Skin of body (tissue), 2 donors: ENCODE data around the gene CAPRIN1. TPM values are rescaled to one million over a fixed set of nuclear protein-coding genes. Genes with fewer than 3 reads are reported as not detected.
"Not testable (repeated sequence)": the region's sequence is repeated elsewhere in the genome, so short reads cannot be mapped to it uniquely, and the experiment has no call there.

Experiments
- DNase-seq: peaks from one replicate; lab custom pipeline; 2025; lab: John Stamatoyannopoulos, UW
- total RNA-seq: library from RNA; depleted of rRNA; stranded (reverse); fragments of >200 nt; gene quantifications from one replicate; pipeline ENCODE4 v1.2.3, GENCODE V29; 2014

CAPRIN1 gene
- total RNA-seq, 1 donor from 2014 or later, result 162 TPM

DNA sequence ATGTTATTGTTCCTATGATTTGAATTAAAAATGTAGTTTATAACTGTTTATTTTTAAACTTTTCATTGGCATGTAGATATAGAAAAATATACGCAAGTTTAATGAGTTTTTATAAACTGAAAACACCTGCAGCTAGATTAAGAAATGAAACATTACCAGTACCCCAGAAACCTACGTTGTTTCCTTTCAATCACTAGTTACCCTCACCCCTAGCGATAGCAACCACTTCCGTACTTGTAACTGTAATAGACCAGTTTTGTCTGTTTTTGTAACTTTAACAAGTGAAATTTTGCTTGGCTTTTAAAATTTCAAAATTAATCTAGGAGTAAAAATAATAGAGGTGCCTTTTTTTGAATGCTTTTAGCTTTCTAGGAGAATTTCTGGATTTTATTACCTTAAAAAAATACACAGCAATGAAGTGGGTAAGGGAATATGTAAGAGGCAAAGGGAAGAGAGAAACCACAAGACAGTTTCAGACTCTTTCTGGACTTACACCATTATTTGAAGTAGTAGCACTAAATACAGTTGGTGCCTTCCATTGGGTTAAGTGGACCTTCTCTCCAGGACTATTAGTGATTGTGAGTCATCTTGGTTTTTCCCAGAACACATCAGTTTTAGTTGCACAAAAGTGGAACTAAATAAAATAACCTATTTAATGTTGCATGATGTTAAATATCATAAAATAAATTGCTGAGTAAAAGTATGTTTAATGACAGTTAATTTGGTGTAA is 35.2 kb downstream of the CAPRIN1 start:
- no peak for DNase-seq

DNA sequence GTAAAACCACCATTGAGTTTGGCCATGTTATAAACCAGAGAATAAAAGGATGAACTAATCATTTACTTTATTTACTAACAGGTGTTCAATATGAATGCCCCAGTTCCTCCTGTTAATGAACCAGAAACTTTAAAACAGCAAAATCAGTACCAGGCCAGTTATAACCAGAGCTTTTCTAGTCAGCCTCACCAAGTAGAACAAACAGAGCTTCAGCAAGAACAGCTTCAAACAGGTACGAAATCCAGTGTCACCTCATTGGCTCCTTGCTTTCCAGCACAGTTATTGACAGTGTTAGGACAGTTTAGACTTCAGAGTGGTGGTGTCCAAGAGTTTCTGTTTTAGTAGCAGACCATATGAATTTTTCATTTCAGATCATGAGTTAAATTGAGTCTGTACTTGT is 40.3 kb downstream of the CAPRIN1 start:
- DNase-seq, result no peak

DNA sequence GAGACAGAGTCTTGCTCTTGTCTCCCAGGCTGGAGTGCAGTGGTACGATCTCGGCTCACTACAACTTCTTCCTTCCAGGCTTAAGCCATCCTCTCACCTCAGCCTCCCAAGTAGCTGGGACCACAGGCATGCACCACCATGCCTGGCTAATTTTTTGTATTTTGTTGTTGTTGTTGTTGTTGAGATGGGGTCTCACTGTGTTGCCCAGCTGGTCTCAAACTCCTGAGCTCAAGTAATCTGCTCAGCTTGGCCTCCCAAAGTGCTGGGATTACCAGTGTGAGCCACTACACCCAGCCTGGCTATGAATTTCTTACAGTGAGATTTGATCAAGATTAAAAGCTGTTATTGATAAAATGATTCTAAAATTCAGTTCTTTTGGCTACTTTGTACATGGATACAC is 43.4 kb downstream of the CAPRIN1 start:
- not testable (repeated sequence) for DNase-seq

DNA sequence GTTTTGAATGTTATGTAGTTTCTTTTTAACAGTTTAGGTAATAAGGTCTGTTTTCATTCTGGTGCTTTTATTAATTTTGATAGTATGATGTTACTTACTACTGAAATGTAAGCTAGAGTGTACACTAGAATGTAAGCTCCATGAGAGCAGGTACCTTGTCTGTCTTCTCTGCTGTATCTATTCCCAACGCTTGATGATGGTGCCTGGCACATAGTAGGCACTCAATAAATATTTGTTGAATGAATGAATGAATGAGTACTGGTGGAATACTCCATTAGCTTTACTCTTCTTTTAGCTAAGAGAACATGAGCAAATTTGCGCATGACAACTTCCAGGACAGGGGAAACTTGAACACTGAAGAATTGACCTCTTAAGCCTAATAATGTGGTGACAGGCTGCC is 47.3 kb downstream of the CAPRIN1 start:
- DNase-seq, result no peak

DNA sequence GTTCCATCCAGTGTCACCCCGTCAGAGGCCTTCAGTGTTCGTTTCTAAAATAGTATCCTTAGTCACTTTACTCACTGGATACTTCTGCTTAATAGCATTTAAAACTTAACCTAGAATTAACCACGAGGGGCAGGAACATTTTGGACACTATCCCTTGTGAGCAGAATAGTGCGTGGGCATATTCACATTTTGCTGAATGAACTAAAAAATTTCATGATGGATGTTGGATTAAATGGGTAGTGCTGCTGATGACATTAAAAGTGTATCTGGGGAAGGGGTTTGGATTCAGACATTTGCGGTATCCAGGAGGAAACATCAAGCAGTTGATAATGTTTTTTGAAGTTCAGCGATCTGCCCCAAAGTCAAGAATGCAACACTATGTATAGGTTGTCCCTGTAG is 53.1 kb downstream of the CAPRIN1 start:
- DNase-seq, result peak; percentile 48

DNA sequence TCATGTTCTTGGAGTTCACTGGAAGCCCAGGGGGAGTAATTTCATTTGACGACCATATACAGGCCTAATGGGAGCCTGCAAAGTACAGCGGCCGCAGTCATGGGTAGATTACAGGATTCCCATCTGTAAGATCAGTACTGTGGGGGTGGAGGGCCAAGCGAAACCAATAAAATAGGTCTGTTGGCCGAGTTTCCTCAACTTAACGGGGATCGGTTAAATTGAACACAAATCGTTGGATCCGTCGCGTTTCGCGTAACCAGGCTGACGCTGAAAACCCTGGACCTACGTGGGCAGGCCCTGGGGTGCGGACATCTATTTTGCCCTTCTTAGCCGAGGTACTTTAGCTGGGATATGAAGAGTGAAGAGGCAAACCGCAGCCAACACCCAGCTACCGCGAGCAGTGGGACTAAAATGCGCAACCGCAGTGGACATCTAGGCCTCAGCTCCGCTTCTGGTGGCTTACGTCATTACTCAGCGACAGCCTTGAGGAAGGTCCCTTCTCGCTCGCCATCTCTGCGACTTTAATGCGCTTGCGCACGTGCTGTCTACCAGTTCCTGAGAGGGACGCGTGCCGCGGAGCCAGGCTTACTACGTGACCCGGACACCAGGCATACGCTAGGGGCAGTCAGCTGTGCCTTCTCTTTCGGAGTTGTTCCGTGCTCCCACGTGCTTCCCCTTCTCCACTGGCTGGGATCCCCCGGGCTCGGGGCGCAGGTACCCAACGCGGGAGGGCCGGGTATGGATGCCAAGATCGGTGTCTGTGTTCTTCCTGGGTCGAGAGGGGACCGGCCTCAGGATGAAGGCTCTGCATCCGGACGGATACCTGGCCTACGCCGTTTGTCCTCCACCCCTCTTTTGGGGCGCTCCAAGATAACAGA is 53.8 kb downstream of the CAPRIN1 start, which contains the start of gene NAT10:
Gene NAT10, plus strand, starts transcription at position 551 of the 878 bp plus-strand sequence. CDS start 2,597 bp downstream, outside the sequence.
- DNase-seq, result peak; percentile 99

DNA sequence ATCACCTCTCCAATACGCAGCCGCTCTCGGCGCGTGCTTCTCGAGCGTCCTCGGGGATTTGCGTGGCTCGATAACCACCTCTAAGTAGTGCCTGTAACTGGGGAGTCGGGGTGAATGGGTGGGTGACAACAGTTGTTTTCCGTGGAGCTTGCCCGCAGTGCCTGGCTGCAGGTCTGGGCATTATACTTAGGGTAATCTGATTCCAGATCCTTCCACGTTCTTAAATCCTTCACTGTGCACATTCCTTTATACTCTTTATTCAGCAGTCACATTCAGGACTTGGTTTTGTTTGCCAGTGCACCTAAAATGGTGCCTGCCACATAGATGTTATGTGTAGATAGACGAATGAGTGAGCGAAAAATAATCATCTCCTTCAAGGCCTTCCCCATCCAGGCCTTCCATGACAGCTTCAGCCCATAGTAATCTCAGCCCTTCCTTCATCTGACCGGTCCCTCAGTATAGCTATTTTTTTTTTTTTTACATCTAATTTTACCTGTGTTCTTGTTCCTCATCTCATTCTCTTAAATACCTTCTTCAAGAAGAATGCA is 54.5 kb downstream of the CAPRIN1 start:
- no peak for DNase-seq

DNA sequence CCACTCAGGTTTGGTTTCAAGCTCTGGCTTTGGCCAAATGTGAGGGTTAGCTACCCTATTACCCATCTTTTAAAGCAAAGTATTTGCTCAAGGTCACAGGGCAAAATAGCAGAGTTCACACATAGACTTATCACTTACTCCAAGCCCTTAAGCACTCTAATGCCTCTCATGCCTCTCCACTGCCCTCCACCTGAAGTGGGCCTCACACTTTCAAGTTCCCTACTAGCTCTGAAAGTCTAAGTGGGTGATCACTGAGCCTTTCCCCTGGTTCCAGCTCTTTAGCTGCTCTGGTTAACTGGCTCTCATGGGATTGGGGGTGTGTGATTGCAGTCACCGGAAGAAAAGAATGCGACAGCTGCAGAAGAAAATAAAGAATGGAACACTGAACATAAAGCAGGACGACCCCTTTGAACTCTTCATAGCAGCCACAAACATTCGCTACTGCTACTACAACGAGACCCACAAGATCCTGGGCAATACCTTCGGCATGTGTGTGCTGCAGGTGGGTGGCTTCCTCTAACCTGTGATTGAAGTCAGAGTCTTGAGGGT is 60.3 kb downstream of the CAPRIN1 start:
- no peak for DNase-seq

DNA sequence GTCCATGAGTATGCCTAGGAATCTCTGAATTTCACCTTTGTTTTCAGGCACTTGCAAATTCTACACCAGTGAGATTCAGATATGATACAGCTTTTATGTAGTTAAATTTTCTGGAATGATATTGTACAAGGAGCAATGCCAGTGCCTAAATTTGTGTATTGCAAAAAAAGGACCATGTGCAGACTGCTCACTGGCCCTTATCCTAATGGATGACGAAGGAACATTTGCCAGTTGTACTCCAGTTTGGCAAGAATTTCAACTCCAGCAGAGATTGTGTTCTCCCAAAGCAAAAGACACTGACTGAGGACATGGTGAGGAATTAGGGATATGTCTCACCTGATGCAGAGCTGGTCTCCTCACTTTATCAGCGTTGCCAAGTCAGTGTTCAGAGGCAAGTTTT is 62.5 kb downstream of the CAPRIN1 start:
- no peak for DNase-seq

DNA sequence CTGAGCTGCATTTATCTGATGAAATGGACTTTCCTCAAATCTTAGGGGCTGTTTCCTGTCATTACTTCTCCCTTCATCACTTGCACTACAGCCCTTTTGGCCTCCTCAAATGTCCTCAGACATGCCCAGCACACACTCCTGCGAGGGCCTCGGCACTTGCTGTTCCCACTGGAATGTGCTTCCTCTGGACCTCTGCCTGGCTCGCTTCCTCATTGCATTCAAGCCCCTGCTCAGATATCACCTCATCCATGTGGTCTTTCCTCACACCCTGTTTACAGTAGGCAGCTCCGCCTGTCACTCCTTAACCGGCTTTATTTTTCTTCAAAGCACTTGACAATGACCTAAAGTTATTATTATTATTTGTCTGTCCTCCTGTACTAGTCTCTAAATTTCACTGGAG is 62.9 kb downstream of the CAPRIN1 start:
- no peak for DNase-seq

DNA sequence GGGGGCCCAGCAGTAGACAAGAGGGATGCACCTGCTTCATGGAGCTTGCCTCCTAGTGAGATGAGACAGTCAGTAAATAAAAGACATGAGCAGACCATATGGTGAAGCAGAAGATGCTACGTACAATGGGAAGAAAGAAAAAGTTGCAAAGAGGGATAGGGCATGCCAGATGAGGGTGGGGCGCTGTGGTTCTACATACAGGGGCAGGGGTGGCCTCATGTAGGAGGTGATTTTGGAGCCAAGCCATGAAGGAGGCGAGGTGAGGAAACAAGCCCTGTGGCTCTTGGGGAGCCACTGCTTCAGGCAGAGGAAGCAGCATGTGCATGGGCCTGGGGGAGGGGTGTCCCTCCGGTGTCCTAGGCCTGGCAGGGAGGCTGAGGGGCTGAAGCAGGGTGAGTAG is 69.1 kb downstream of the CAPRIN1 start:
- no peak for DNase-seq

DNA sequence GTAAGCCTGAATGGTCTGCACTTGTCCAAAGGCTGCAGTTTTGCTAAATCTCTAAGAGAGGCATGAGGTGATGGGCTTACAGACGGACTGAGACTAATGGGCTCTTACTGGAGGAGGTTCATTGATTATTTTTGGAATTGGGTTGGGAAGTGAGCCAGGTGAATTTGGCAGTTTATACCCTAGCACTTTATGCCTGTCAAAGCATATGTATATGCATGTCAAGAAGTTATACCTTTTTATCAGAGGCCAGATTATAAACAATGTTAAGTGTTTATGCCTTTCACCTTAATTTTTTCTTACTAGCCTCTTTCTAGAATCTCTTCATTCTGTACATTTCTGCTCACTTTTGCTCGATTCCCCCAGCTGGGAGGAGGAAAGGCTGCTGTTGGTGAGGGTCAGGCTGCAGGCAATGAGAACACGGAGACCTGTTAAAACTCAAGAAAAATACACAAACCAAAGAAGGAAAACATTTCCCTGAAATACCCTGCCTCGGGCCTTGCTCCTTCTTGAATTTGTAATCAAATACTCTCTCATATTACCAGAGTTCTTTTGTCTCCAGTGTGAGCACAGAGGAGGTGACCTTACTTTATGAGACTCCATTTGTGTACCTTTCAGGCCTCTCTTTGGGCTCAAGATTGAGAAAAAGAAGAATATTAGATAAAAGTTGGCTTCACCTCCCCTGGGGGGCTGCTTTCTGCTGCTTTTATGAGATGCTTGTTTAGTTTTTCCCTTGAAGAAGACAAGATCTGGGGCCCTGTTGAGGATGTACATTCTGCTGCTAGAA is 73.5 kb downstream of the CAPRIN1 start:
- DNase-seq, result no peak

DNA sequence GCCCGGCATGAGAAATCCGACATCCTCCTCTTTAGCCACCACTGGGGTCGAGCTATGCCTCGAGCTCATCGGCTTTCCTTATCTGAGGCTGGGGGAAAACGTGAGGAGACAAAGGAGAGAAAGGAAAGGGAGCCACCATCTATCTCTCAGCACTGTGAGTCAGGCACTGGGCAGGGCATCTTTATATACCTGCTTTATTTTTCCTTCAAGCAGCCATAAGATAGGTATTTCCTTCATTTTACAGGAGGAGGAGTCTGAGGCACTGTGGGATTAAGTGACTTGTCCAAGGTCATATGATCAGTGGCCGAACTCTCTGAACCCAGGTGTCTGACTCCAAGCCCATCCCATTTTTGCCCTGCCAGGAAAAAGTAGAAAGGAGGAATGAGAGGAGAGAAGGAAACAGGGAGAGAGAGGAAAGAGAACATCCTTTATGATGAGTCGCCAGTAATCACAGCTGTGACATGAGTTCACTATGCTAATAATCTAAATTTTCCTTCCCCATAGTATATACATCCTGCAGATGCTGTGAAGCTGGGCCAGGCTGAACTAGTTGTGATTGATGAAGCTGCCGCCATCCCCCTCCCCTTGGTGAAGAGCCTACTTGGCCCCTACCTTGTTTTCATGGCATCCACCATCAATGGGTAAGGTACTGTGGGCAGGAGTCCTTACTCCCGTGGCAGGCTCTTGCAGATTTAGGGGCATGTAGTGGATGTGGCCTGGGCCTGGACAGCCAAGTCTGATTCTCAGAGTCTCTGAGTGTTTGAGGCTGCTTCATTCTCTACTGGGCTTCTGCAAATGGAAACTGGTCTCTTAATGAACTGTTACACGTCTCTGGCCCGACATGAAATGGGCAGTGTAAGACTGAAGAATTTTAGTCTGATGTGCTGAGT is 75.7 kb downstream of the CAPRIN1 start:
- no peak for DNase-seq

DNA sequence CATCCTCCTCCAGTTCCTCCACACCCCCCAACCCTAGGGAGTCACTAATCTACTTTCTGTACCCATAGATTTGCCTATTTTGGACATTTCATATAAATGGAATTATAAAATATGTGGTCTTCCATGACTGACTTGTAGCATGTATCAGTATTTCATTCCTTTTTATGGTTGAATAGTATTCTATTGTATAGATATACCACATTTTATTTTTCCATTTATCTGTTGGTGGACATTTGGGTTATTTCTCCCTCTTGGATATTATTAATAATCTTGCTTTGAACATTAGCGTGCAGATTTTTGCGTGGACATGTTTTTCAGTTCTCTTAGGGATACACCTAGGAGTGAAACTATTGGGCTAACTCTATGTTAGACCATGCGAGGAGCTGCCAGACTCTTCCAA is 77.3 kb downstream of the CAPRIN1 start:
- DNase-seq, result no peak

DNA sequence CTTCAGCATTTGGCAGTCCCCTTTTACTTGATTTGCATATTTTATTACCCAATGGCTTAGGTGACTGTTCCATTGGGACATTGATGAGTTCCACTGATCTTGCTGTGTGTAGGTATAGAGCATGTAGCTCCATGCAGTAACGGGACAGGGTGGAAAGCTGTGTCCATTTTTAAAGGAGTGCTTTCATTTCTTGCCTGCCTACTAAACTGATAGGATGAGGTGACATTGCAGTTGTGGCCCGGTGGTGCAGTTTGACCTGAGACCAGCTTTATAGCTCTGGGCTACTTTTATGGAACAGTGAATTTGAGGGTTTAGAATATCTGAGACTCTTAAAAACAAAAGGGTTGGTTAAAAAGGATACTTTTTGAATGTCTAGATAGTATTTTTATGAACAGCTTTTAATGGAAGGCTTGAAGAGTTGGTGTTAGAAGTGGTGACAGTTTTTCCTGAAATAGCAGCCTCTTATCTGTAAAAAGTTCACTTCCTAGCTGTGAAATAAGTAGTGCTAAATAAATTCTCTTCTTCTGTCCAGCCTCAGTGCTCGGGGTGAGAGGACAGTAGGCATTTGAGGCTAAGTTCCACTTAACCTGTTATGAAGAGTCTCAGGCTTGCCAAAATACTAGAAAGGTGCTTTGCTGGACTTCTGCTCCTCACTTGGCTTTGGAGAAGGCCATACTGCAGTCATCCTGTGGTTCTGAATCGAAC is 80.9 kb downstream of the CAPRIN1 start:
- no peak for DNase-seq

DNA sequence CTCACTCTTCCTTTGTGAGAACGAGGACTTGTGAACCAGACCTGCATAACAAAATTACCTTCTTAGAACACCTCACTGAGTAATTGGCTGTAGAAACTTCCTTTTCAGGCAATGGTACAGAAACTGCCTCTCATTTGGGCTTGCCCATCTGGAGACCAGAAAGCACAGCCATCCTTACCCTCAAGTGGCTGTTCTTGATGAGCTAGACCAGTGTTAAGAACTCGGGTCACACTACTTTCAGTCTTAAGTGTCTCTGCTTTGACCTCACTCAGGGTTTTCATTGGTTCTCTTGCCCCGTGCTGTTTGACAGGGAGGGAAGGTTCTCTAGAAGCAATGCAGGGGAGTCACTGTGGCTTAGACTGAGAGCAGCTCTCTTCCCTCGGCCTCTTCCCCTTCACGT is 83.2 kb downstream of the CAPRIN1 start:
- no peak for DNase-seq

DNA sequence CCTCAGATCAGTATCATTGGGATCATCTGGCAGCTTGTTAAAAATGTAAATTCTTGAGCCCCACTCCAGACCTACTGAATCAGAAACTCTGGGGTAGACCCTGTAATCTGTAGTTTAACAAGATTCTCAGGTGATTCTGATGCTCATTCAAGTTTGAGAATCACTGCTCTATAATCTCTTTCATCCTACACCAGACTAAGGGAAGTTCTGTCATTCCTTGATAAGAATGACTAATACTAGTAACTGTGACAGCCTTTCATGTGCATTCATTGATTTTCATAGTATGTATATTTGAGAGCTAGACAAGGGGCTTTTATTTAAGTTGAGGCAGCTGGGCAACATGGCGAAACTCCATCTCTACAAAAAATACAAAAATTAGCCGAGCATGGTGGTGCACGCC is 83.9 kb downstream of the CAPRIN1 start:
- no peak for DNase-seq

DNA sequence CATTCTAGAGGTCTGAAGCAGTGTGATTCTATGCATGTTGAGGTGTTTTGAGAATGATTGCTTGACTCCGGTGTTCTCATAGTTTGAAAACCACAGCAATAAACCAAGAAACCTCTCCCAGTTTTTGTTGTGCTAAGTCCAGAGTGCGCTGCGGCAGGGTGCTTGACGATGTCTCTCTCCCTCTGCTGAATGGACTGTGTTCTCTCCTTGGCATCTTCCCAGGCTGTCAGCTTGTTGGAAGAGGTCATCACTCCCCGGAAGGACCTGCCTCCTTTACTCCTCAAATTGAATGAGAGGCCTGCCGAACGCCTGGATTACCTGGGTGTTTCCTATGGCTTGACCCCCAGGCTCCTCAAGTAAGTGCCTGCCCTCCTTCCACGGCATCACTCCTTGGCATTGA is 84.9 kb downstream of the CAPRIN1 start:
- no peak for DNase-seq

DNA sequence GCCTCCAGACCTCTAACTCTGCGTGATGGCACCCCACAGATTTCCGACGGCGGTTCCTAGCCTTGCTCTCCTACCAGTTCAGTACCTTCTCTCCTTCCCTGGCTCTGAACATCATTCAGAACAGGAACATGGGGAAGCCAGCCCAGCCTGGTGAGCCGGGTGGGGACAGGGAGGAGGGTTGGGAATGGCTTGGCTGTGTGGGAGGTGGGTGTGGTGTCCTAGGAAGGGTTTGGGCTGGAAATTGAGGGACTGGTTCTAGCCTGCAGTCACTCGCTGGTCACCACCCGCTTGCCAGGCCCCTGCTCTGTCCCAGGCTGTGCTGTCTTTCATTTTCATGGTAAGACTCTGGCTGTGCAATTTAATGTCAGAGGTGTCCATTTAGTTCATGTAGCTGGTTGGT is 87.8 kb downstream of the CAPRIN1 start:
- DNase-seq, result no peak

DNA sequence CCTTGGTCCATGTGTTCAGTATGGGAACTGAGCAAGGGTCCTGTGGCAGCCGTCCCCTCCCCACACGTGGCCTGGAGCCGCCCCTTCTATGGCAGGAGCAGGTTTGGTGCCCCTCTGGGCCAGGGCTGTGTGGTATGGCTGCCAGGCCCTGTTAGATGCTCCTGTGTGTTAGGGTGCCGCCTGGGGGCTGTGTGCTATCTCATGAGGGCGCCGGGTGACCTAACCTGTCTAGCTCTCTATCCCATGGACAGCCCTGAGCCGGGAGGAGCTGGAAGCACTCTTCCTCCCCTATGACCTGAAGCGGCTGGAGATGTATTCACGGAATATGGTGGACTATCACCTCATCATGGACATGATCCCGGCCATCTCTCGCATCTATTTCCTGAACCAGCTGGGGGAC is 88.6 kb downstream of the CAPRIN1 start:
- DNase-seq, result no peak
